GM12874 (cell line): ENCODE results near the gene ESRRB.

Source experiments
- TF ChIP-seq, protein P1 (sequence below): IDR thresholded peaks from 2 replicates; pipeline ENCODE4 v1.5.1; 2011; ENCODE audit warnings: low read depth, mild to moderate bottlenecking, control low read depth, low read length, moderate library complexity; ENCODE audit not compliant: insufficient read depth

The ESRRB gene

DNA sequence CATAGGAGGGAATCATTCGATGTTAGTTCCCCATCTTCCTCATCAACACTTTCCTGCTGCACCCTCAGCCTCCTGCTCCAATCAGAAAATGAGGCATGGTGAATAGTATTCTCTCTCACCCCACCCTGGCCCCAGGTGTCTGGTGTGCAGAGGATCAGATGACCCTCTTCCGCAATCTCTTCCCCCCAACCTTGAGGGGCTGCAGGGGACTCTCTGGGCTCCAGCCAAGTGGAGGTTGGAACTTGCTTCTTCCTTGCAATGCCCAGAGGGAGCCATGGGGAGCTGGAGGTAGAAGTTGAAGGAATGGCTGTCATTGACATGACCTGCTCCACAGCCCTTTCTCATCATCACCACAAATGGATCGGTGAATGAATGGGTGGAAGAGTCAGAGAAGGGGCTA lies 20.2 kb upstream of the ESRRB start:
- TF ChIP-seq, protein P1, sequence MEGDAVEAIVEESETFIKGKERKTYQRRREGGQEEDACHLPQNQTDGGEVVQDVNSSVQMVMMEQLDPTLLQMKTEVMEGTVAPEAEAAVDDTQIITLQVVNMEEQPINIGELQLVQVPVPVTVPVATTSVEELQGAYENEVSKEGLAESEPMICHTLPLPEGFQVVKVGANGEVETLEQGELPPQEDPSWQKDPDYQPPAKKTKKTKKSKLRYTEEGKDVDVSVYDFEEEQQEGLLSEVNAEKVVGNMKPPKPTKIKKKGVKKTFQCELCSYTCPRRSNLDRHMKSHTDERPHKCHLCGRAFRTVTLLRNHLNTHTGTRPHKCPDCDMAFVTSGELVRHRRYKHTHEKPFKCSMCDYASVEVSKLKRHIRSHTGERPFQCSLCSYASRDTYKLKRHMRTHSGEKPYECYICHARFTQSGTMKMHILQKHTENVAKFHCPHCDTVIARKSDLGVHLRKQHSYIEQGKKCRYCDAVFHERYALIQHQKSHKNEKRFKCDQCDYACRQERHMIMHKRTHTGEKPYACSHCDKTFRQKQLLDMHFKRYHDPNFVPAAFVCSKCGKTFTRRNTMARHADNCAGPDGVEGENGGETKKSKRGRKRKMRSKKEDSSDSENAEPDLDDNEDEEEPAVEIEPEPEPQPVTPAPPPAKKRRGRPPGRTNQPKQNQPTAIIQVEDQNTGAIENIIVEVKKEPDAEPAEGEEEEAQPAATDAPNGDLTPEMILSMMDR = no peak

DNA sequence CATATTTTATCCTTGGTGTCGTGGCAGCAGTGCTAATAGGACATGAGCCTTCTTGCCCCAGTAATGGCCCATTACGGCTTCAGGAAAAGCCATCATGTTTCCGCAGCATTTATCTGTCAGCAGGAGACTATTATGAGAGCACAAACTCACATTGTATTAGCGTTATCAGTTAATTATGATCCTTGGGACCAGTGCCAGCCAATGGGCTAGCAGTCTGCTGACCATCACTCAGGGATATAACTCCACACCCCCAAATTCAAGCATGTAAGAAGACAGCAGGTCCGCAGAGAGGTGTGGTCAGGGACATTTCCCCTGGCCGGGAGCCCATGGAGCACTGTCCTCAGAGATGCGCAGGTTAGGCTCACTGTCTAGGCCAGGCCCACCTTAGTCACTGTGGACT lies 4.9 kb upstream of the ESRRB start:
- TF ChIP-seq, protein P1 = no peak

- TF ChIP-seq, protein P1 = no peak
These were observed 2.5 kb upstream of the ESRRB start for GRCh38 chr14:76373456-76373855.

- TF ChIP-seq, protein P1 = no peak
These were observed 453 bp upstream of the ESRRB start for GRCh38 chr14:76375484-76375883.

DNA sequence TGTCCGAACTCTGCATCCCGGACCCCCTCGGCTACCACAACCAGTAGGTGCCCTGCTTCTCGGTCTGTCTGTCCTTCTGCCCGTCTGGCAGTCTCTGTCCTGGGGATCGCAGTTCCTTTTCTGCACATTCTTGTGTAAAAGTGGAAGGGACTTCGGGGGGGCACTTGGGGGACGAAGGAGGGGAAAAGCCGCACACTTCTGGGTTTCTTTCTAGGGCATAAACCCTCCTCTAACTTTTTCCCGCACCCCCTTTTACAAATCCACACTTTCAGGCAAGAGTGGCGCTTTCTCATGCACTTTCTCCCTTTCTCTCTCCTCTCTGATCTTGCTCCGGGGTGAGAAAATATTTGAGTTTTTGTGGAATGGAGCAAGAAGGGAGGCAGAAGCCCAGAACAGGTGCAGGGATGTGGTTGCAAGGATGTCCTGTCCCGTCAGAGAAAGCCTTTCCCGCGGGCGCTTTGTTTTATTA lies 506 bp downstream of the ESRRB start:
- TF ChIP-seq, protein P1 = no peak

GRCh38 chr14:76376878-76377734 lies 1.2 kb downstream of the ESRRB start:
- TF ChIP-seq, protein P1 = no peak

DNA sequence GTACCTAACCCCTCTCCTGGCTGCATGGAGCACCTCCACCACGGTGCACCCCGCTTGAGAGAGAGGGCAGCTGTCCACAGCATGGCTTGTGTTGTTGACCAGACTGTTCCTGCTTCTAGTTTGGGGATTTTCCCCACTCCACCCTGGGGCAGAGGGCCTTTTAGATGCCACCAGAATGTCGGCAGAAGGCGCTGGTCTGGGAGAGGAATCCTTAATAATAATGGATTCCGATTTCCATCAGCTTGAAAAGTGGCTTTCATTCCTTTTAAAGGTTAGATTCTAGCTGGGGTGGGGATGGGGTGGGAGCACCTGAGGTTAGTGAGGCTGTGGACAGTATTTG lies 1.8 kb downstream of the ESRRB start:
- TF ChIP-seq, protein P1 = no peak
